CD8-positive, alpha-beta memory T cell (primary cell): ENCODE data around the gene PTPN4. TPM values are rescaled to one million over a fixed set of nuclear protein-coding genes. Genes with fewer than 3 reads are reported as not detected.
A peak's percentile ranks its signal among the peaks of the same experiment; 100 is the strongest.

ENCODE experiments used
- CTCF ChIA-PET: fragments of 350-600 bp; sonication (Branson Sonifier 250); formaldehyde crosslinking; loops from one replicate; lab custom pipeline; 2021; ENCODE audit warnings: antibody characterized with exemption; lab: Charles Lee
- POLR2A ChIA-PET: fragments of 350-600 bp; sonication (Branson Sonifier 250); formaldehyde crosslinking; loops from one replicate; lab custom pipeline; 2021; ENCODE audit warnings: antibody characterized with exemption; lab: Charles Lee
- DNase-seq, 5 donors: peaks; one replicate each; pipeline versions ENCODE4 v3.0.0 to v3.0.0-alpha.2; 2020 to 2022; ENCODE audit warnings: mixed read lengths in 1 of 5
- H3K27ac ChIP-seq: one replicate; pipeline ENCODE4 v1.7.0; 2013; ENCODE audit warnings: low read depth, mild to moderate bottlenecking, low read length, moderate library complexity
- H3K27me3 ChIP-seq: 2 replicates; pipeline ENCODE4 v1.7.0; 2013; ENCODE audit warnings: low read length, mild to moderate bottlenecking; ENCODE audit not compliant: insufficient read depth, poor library complexity, severe bottlenecking
- H3K36me3 ChIP-seq: 2 replicates; pipeline ENCODE4 v1.7.0; 2013; ENCODE audit warnings: mild to moderate bottlenecking, low read length, moderate library complexity; ENCODE audit not compliant: insufficient read depth
- H3K4me1 ChIP-seq: 2 replicates; pipeline ENCODE4 v1.7.0; 2013; ENCODE audit warnings: mild to moderate bottlenecking, low read length, moderate library complexity; ENCODE audit not compliant: insufficient read depth
- H3K4me3 ChIP-seq: 2 replicates; pipeline ENCODE4 v1.7.0; 2013; ENCODE audit warnings: mild to moderate bottlenecking, low read length
- H3K9me3 ChIP-seq: 2 replicates; pipeline ENCODE4 v1.7.0; 2013; ENCODE audit warnings: mild to moderate bottlenecking, low read length
- H3K27ac Mint-ChIP-seq, 8 donors: one replicate each; pipeline ENCODE4 v1.8.0; 2020 to 2021; ENCODE audit warnings: mixed read lengths in 8 of 8, mild to moderate bottlenecking in 6 of 8, inconsistent platforms in 3 of 8, moderate library complexity in 3 of 8
- H3K27me3 Mint-ChIP-seq, 2 donors: one replicate each; pipeline ENCODE4 v1.8.0; 2020 to 2021; ENCODE audit warnings: mixed read lengths in 2 of 2, mild to moderate bottlenecking in 1 of 2, moderate library complexity in 1 of 2
- H3K36me3 Mint-ChIP-seq, 3 donors: one replicate each; pipeline ENCODE4 v1.8.0; 2020 to 2021; ENCODE audit warnings: mixed read lengths in 3 of 3, inconsistent platforms in 1 of 3, mild to moderate bottlenecking in 1 of 3
- H3K4me1 Mint-ChIP-seq, 3 donors: one replicate each; pipeline ENCODE4 v1.8.0; 2020 to 2021; ENCODE audit warnings: mixed read lengths in 3 of 3, inconsistent platforms in 1 of 3, mild to moderate bottlenecking in 1 of 3
- H3K4me3 Mint-ChIP-seq, 7 donors: one replicate each; pipeline ENCODE4 v1.8.0; 2020 to 2021; ENCODE audit warnings: mixed read lengths in 7 of 7, mild to moderate bottlenecking in 6 of 7, moderate library complexity in 4 of 7, inconsistent platforms in 2 of 7
- H3K9me3 Mint-ChIP-seq, 5 donors: one replicate each; pipeline ENCODE4 v1.8.0; 2020 to 2022; ENCODE audit warnings: mixed read lengths in 5 of 5, mild to moderate bottlenecking in 3 of 5, moderate library complexity in 2 of 5, inconsistent platforms in 1 of 5
- polyA plus RNA-seq: library from polyadenylated mRNA; unstranded; fragments of 300-500 nt; fragmentation: Illumina TruSeq; gene quantifications from one replicate; pipeline ENCODE4 v1.2.3, GENCODE V29; 2021
- total RNA-seq, 2 experiments: library from RNA; stranded (reverse); gene quantifications; one replicate each; pipeline ENCODE4 v1.2.3, GENCODE V29; 2021

The PTPN4 gene
- total and polyA plus RNA-seq, 3 experiments from 2014 or later: 29.0 to 161 (median 34.2) TPM

- H3K36me3 Mint-ChIP-seq: peaks cover 9 to 84% (median 42%) of the 10 kb centered on the region in 3 donors
- H3K27me3 ChIP-seq: no peaks in the 10 kb centered on the region
- no peak overlapping the region for H3K27ac ChIP-seq
- no peak overlapping the region for H3K4me3 Mint-ChIP-seq
- no peaks in the 10 kb centered on the region for H3K9me3 ChIP-seq
- H3K4me1 ChIP-seq: no peaks in the 10 kb centered on the region
- H3K36me3 ChIP-seq: peaks cover 28% of the 10 kb centered on the region
- peak overlapping the region; percentile 4 to 82 (median 52) for H3K27ac Mint-ChIP-seq
- no peak overlapping the region for H3K4me3 ChIP-seq
- no peaks in the 10 kb centered on the region for H3K9me3 Mint-ChIP-seq
- no peak for DNase-seq
- POLR2A ChIA-PET: no interaction called here
- CTCF ChIA-PET: interaction anchor here (1.3 kb wide), 1 partner anchor 226 kb away, joined by 3 read pairs; no protein-coding TSS in a partner anchor
- H3K4me1 Mint-ChIP-seq: peaks cover 65 to 84% (median 67%) of the 10 kb centered on the region in 3 donors
- no peaks in the 10 kb centered on the region for H3K27me3 Mint-ChIP-seq
Observed at GRCh38 chr2:119950966-119951365, 191.2 kb downstream of the PTPN4 start.

GRCh38 chr2:119958670-119959268 is 199.0 kb downstream of the PTPN4 start:
- peaks cover 36% of the 10 kb centered on the region for H3K36me3 ChIP-seq
- Mint-ChIP-seq H3K27me3 (no peaks in the 10 kb centered on the region), H3K9me3 (no peaks in the 10 kb centered on the region), H3K4me1 (peaks cover 45 to 54% (median 48%) of the 10 kb centered on the region in 3 donors), H3K36me3 (peaks cover 20 to 83% (median 28%) of the 10 kb centered on the region in 3 donors), H3K27ac (peak overlapping the region in 7 of 8 donors; percentile 51 to 82 (median 66)), H3K4me3 (no peak overlapping the region)
- ChIA-PET POLR2A (no interaction called here), CTCF (interaction anchor here (1.3 to 2.0 kb wide), 2 partner anchors 16 to 216 kb away, joined by 4 to 5 read pairs; no protein-coding TSS in a partner anchor)
- no peaks in the 10 kb centered on the region for H3K27me3 ChIP-seq
- no peak for DNase-seq
- H3K27ac ChIP-seq: no peak overlapping the region
- no peaks in the 10 kb centered on the region for H3K4me1 ChIP-seq
- H3K4me3 ChIP-seq: no peak overlapping the region
- no peaks in the 10 kb centered on the region for H3K9me3 ChIP-seq

GRCh38 chr2:119960821-119961220 is 201.1 kb downstream of the PTPN4 start:
- Mint-ChIP-seq H3K27ac (peak overlapping the region in 6 of 8 donors; percentile 2 to 76 (median 30)), H3K27me3 (no peaks in the 10 kb centered on the region), H3K36me3 (peaks cover 25 to 86% (median 28%) of the 10 kb centered on the region in 3 donors), H3K9me3 (no peaks in the 10 kb centered on the region), H3K4me1 (peaks cover 37 to 51% (median 43%) of the 10 kb centered on the region in 3 donors), H3K4me3 (no peak overlapping the region)
- peaks cover 45% of the 10 kb centered on the region for H3K36me3 ChIP-seq
- H3K27ac ChIP-seq: no peak overlapping the region
- H3K4me1 ChIP-seq: no peaks in the 10 kb centered on the region
- ChIA-PET POLR2A (no interaction called here), CTCF (no interaction called here)
- no peak overlapping the region for H3K4me3 ChIP-seq
- no peak for DNase-seq
- H3K27me3 ChIP-seq: no peaks in the 10 kb centered on the region
- H3K9me3 ChIP-seq: no peaks in the 10 kb centered on the region

- Mint-ChIP-seq H3K27me3 (no peaks in the 10 kb centered on the region), H3K4me1 (peaks cover 24 to 32% (median 29%) of the 10 kb centered on the region in 3 donors), H3K36me3 (peaks cover 4 to 22% (median 4%) of the 10 kb centered on the region in 3 donors), H3K4me3 (no peak overlapping the region), H3K27ac (peak overlapping the region in 2 of 8 donors; percentile 42 to 60), H3K9me3 (peaks cover 0 to 3% (median 0%) of the 10 kb centered on the region in 5 donors)
- no peaks in the 10 kb centered on the region for H3K4me1 ChIP-seq
- POLR2A ChIA-PET: no interaction called here
- no peaks in the 10 kb centered on the region for H3K27me3 ChIP-seq
- H3K9me3 ChIP-seq: no peaks in the 10 kb centered on the region
- H3K36me3 ChIP-seq: peaks cover 8% of the 10 kb centered on the region
- CTCF ChIA-PET: no interaction called here
- DNase-seq: no peak
- no peak overlapping the region for H3K27ac ChIP-seq
- no peak overlapping the region for H3K4me3 ChIP-seq
Observed at GRCh38 chr2:119981896-119982295, 222.2 kb downstream of the PTPN4 start.

- Histone ChIP-seq H3K4me3 (no peak overlapping the region), H3K27ac (no peak overlapping the region), H3K4me1 (no peaks in the 10 kb centered on the region), H3K9me3 (no peaks in the 10 kb centered on the region), H3K27me3 (no peaks in the 10 kb centered on the region), H3K36me3 (peaks cover 7% of the 10 kb centered on the region)
- ChIA-PET POLR2A (no interaction called here), CTCF (no interaction called here)
- H3K4me1 Mint-ChIP-seq: peaks cover 24 to 32% (median 29%) of the 10 kb centered on the region in 3 donors
- no peaks in the 10 kb centered on the region for H3K27me3 Mint-ChIP-seq
- DNase-seq: no peak
- H3K36me3 Mint-ChIP-seq: peaks cover 0 to 16% (median 2%) of the 10 kb centered on the region in 3 donors
- no peak overlapping the region for H3K4me3 Mint-ChIP-seq
- H3K27ac Mint-ChIP-seq: peak overlapping the region in 5 of 8 donors; percentile 17 to 78 (median 44)
- H3K9me3 Mint-ChIP-seq: peaks cover 0 to 3% (median 0%) of the 10 kb centered on the region in 5 donors
Observed at GRCh38 chr2:119982506-119982905, 222.8 kb downstream of the PTPN4 start.

- POLR2A ChIA-PET: no interaction called here
- H3K4me1 ChIP-seq: no peaks in the 10 kb centered on the region
- no peak for DNase-seq
- no peak overlapping the region for H3K4me3 ChIP-seq
- H3K4me3 Mint-ChIP-seq: no peak overlapping the region
- H3K27me3 ChIP-seq: no peaks in the 10 kb centered on the region
- H3K9me3 ChIP-seq: no peaks in the 10 kb centered on the region
- peaks cover under 1% of the 10 kb centered on the region for H3K36me3 ChIP-seq
- H3K9me3 Mint-ChIP-seq: peaks cover 0 to 3% (median 0%) of the 10 kb centered on the region in 5 donors
- H3K27ac ChIP-seq: no peak overlapping the region
- H3K27me3 Mint-ChIP-seq: no peaks in the 10 kb centered on the region
- H3K36me3 Mint-ChIP-seq: peaks cover 0 to 12% (median 2%) of the 10 kb centered on the region in 3 donors
- peaks cover 24 to 32% (median 29%) of the 10 kb centered on the region in 3 donors for H3K4me1 Mint-ChIP-seq
- H3K27ac Mint-ChIP-seq: peak overlapping the region in 3 of 8 donors; percentile 29 to 42 (median 34)
- CTCF ChIA-PET: no interaction called here
Observed at GRCh38 chr2:119983108-119983507, 223.4 kb downstream of the PTPN4 start.

- H3K27ac Mint-ChIP-seq: no peak overlapping the region
- Histone ChIP-seq H3K27ac (no peak overlapping the region), H3K4me3 (no peak overlapping the region), H3K27me3 (no peaks in the 10 kb centered on the region), H3K36me3 (no peaks in the 10 kb centered on the region), H3K4me1 (no peaks in the 10 kb centered on the region), H3K9me3 (no peaks in the 10 kb centered on the region)
- no peaks in the 10 kb centered on the region for H3K9me3 Mint-ChIP-seq
- POLR2A ChIA-PET: no interaction called here
- H3K4me3 Mint-ChIP-seq: no peak overlapping the region
- no peak for DNase-seq
- no peaks in the 10 kb centered on the region for H3K4me1 Mint-ChIP-seq
- peaks cover 0 to 6% (median 0%) of the 10 kb centered on the region in 3 donors for H3K36me3 Mint-ChIP-seq
- peaks cover 0 to 3% of the 10 kb centered on the region in 2 donors for H3K27me3 Mint-ChIP-seq
- CTCF ChIA-PET: interaction anchor here (1.2 kb wide), 1 partner anchor 17 kb away, joined by 4 read pairs; the partner anchor contains the start of gene EPB41L5
Observed at GRCh38 chr2:119996148-119996547, 236.4 kb downstream of the PTPN4 start.
